Neural cell (in vitro differentiated cells): Measurements from ENCODE around the gene UBE2V1.

Experiments used
- CTCF ChIP-seq: fragments of 450-650 bp; IDR thresholded peaks from 2 replicates; pipeline ENCODE4 v1.5.1; 2014; ENCODE audit warnings: antibody characterized with exemption, mild to moderate bottlenecking, moderate library complexity; ENCODE audit not compliant: poor library complexity, severe bottlenecking
- EZH2 ChIP-seq: fragments of 200-600, 300-800 bp; shearing (Covaris generic), sonication (generic); IDR thresholded peaks from 2 replicates; pipeline ENCODE4 v1.6.1; 2014; ENCODE audit warnings: antibody characterized with exemption, low read length, borderline replicate concordance, mild to moderate bottlenecking; ENCODE audit not compliant: insufficient read depth, poor library complexity, severe bottlenecking
- POLR2AphosphoS5 ChIP-seq: IDR thresholded peaks from 2 replicates; pipeline ENCODE4 v1.6.1; 2012
- REST ChIP-seq: IDR thresholded peaks from 2 replicates; pipeline ENCODE4 v1.6.1; 2012; ENCODE audit warnings: borderline replicate concordance
- TAF1 ChIP-seq: IDR thresholded peaks from 2 replicates; pipeline ENCODE4 v1.6.1; 2012; ENCODE audit warnings: low read depth

GRCh38 chr20:50094522-50094921, 18.4 kb downstream of the UBE2V1 start:
- TF ChIP-seq CTCF (no peak), TAF1 (no peak), REST (no peak), POLR2AphosphoS5 (no peak), EZH2 (no peak)
